Mesothelial cell of epicardium (in vitro differentiated cells): Measurements from ENCODE around the gene CGN. TPM values are rescaled to one million over a fixed set of nuclear protein-coding genes. Genes with fewer than 3 reads are reported as not detected.

Experiments used
- DNase-seq, 2 experiments: peaks; one replicate each; pipeline ENCODE4 v3.0.0; 2021; ENCODE audit warnings: low spot score in 2 of 2; ENCODE audit not compliant: unreplicated experiment in 2 of 2
- H3K27ac Mint-ChIP-seq: 2 replicates; pipeline ENCODE4 v1.8.0; 2021; ENCODE audit warnings: mixed read lengths
- H3K27me3 Mint-ChIP-seq: 2 replicates; pipeline ENCODE4 v1.8.0; 2021; ENCODE audit warnings: low read depth, mixed read lengths
- H3K36me3 Mint-ChIP-seq: 2 replicates; pipeline ENCODE4 v1.8.0; 2021; ENCODE audit warnings: mixed read lengths
- H3K4me1 Mint-ChIP-seq: 2 replicates; pipeline ENCODE4 v1.8.0; 2021; ENCODE audit warnings: mixed read lengths
- H3K4me3 Mint-ChIP-seq: 2 replicates; pipeline ENCODE4 v1.8.0; 2021; ENCODE audit warnings: mild to moderate bottlenecking, moderate library complexity, mixed read lengths
- H3K9me3 Mint-ChIP-seq: 2 replicates; pipeline ENCODE4 v1.8.0; 2021; ENCODE audit warnings: mixed read lengths
- total RNA-seq: library from RNA; stranded (reverse); gene quantifications from 3 replicates; pipeline ENCODE4 v1.2.1, GENCODE V29; 2021
- TF ChIP-seq, protein P1 (sequence below): fragments of 200-600 bp; sonication (generic); IDR thresholded peaks from one replicate; pipeline ENCODE4 v1.5.0; 2021; ENCODE audit warnings: antibody characterized with exemption; ENCODE audit not compliant: unreplicated experiment

CGN gene
- total RNA-seq, 1 donor from 2014 or later: 38.9 TPM

DNA sequence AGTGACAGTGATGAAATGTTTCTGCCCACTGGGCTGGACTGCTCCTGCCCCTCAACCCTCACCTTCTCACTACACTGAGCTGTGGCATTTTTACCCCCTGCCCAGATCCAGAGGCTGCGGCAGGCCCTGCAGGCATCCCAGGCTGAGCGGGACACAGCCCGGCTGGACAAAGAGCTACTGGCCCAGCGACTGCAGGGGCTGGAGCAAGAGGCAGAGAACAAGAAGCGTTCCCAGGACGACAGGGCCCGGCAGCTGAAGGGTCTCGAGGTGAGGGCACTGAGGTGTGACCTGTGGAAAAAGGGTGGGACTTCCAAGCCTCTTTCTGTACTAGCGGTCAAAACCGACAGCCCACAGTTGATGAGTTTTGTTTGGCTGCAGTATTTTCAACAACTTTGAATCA is 22.7 kb downstream of the CGN start:
- Mint-ChIP-seq H3K4me1 (peaks cover 2% of the 10 kb centered on the region), H3K27me3 (no peaks in the 10 kb centered on the region), H3K9me3 (no peaks in the 10 kb centered on the region), H3K36me3 (peaks cover 15% of the 10 kb centered on the region), H3K4me3 (no peak overlapping the region), H3K27ac (no peak overlapping the region)
- TF ChIP-seq, protein P1, sequence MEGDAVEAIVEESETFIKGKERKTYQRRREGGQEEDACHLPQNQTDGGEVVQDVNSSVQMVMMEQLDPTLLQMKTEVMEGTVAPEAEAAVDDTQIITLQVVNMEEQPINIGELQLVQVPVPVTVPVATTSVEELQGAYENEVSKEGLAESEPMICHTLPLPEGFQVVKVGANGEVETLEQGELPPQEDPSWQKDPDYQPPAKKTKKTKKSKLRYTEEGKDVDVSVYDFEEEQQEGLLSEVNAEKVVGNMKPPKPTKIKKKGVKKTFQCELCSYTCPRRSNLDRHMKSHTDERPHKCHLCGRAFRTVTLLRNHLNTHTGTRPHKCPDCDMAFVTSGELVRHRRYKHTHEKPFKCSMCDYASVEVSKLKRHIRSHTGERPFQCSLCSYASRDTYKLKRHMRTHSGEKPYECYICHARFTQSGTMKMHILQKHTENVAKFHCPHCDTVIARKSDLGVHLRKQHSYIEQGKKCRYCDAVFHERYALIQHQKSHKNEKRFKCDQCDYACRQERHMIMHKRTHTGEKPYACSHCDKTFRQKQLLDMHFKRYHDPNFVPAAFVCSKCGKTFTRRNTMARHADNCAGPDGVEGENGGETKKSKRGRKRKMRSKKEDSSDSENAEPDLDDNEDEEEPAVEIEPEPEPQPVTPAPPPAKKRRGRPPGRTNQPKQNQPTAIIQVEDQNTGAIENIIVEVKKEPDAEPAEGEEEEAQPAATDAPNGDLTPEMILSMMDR: no peak
- DNase-seq: no peak

DNA sequence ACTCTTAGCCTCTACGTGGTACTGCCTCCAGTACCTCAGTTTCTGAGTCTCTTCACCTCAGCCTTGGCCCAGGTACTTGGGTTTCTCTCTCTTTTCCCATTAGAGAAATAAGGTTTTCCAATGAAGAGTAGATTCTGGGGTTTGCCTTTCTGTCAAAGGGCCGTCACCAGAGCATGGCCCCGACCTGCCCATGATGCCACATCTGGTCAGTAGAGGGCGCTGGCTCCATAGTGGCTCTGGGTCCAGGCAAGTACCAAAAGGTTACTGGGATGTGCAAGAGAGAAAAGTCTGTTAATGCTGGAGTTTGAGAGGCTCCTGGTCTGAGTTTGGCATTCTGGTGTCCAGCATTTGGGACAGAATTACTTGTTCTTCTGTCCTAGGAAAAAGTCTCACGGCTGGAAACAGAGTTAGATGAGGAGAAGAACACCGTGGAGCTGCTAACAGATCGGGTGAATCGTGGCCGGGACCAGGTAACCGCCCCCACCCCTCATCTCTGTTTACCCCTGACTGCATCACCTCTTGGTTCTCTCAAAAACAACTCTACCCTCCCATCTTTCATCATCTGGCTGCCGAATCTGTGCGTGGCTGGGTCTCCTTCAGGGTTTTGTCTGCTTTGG is 23.6 kb downstream of the CGN start:
- Mint-ChIP-seq H3K27ac (peak overlapping the region; percentile 43), H3K4me1 (peaks cover 9% of the 10 kb centered on the region), H3K27me3 (no peaks in the 10 kb centered on the region), H3K36me3 (peaks cover 13% of the 10 kb centered on the region), H3K9me3 (no peaks in the 10 kb centered on the region), H3K4me3 (no peak overlapping the region)
- DNase-seq: peak in 1 of 2 experiments; percentile 79
- TF ChIP-seq, protein P1: peak; percentile 68

DNA sequence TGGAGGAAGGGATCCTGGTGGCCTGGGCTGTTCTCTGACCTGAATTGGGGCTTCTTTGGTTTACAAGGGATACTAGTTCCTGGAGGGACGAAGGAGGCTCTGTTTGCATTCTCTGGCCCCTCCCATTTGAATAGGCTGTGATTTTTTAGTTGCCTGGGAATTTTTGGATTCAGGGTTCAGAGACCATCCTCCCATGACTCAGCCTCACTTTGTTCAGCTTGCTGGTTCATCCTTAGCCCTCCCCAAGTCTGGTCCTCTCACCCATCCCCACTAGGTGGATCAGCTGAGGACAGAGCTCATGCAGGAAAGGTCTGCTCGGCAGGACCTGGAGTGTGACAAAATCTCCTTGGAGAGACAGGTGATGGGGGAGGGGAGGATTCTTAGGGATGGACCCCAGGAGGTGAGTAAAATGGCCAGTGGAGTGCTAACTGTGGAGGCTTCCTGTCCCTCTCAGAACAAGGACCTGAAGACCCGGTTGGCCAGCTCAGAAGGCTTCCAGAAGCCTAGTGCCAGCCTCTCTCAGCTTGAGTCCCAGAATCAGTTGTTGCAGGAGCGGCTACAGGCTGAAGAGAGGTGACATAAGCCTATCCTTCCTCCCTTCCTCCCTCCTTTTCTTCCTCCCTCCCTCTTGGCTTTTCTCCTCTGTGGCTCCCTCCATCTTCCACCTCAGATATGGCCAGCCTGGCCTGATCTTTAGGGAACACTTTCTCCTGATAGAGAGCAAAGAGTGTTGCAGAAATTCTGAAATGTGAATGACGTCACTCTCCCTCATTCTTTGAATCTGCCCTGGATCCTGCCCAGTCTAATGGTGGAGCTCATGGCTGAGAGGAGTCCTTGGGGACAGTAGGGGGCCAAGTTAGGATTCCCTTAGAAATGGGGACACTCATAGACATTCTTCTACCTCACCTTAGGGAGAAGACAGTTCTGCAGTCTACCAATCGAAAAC is 24.4 kb downstream of the CGN start:
- no peak for DNase-seq
- no peak overlapping the region for H3K4me3 Mint-ChIP-seq
- no peak overlapping the region for H3K27ac Mint-ChIP-seq
- H3K9me3 Mint-ChIP-seq: no peaks in the 10 kb centered on the region
- TF ChIP-seq, protein P1: no peak
- peaks cover 9% of the 10 kb centered on the region for H3K4me1 Mint-ChIP-seq
- H3K27me3 Mint-ChIP-seq: no peaks in the 10 kb centered on the region
- peaks cover 13% of the 10 kb centered on the region for H3K36me3 Mint-ChIP-seq

DNA sequence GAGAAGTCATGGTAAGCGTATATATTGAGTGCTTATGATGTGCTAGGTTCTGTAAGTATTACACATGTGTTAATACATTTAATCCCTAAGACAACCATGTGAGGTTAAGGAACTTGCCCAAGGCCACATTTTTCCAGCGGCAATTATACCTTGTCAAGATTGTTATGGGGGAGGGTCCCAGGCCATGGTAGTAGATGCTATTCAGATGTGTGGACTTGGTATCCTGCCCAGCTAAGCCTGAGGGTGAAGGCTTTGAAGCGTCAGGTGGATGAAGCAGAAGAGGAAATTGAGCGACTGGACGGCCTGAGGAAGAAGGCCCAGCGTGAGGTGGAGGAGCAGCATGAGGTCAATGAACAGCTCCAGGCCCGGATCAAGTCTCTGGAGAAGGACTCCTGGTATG is 25.3 kb downstream of the CGN start:
- peak overlapping the region; percentile 31 for H3K27ac Mint-ChIP-seq

DNA sequence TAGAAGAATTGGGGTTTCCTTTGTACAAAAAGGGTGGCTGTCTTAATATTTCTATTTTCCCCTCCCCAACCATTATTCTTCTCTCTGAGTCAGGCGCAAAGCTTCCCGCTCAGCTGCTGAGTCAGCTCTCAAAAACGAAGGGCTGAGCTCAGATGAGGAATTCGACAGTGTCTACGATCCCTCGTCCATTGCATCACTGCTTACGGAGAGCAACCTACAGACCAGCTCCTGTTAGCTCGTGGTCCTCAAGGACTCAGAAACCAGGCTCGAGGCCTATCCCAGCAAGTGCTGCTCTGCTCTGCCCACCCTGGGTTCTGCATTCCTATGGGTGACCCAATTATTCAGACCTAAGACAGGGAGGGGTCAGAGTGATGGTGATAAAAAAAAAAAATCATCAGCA is 25.9 kb downstream of the CGN start:
- Mint-ChIP-seq H3K36me3 (peaks cover 8% of the 10 kb centered on the region), H3K27me3 (no peaks in the 10 kb centered on the region), H3K9me3 (no peaks in the 10 kb centered on the region), H3K4me1 (peaks cover 19% of the 10 kb centered on the region), H3K27ac (peak overlapping the region; percentile 50), H3K4me3 (no peak overlapping the region)
- TF ChIP-seq, protein P1: no peak
- no peak for DNase-seq

More for the DNA sequence above, 25.3 kb downstream of the CGN start:
- H3K4me1 Mint-ChIP-seq: peaks cover 13% of the 10 kb centered on the region
- no peak overlapping the region for H3K4me3 Mint-ChIP-seq
- no peak for DNase-seq
- peaks cover 11% of the 10 kb centered on the region for H3K36me3 Mint-ChIP-seq
- H3K27me3 Mint-ChIP-seq: no peaks in the 10 kb centered on the region
- H3K9me3 Mint-ChIP-seq: no peaks in the 10 kb centered on the region
- TF ChIP-seq, protein P1: no peak
